HG02885 (cell line): ENCODE data around the gene C2orf92.
A peak's percentile ranks its signal among the peaks of the same experiment; 100 is the strongest.
"Not testable (repeated sequence)": the region's sequence is repeated elsewhere in the genome, so short reads cannot be mapped to it uniquely, and the experiment has no call there.

Experiments
- ATAC-seq: cut with Tn5 transposase; IDR thresholded peaks from one replicate; pipeline ENCODE4 v1.9.1; 2021; ENCODE audit warnings: mild to moderate bottlenecking; ENCODE audit not compliant: unreplicated experiment, poor library complexity

The C2orf92 gene

DNA sequence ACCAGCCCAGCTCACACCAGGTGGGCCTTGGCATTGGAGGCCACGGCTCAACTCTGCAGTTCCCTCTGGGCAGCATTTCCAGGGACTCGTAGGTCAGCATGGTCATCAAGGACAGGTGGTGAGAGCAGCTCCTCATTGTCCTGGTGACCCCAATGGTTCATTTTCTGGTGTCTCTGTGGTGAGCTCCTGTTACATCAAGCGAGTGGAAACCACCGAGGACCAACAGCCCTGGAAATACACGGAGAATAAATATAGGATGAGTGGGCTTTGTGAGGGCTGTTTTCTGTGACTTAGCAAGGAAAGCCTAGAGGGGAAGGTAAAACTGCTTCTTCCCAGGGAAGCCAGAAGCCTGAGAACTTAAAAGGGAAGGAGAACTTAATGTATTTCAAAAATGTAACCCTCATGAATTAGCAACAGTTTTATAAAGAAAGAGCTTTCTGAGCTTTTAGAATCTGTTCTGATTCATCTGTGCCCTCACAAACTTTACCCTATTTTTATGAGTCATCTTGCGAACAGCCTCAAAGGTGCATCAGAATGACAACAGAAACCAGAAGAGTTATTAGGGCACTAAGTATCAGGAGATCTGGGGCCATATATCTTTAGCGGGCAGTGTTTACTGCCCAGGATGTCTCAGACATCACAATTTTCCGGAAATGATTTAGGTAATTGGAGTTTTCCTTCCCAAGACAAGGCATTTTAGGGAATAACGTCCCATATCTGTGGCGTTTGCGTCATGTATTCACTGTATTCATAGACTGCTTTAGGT lies 18.7 kb downstream of the C2orf92 start:
- ATAC-seq: no peak

DNA sequence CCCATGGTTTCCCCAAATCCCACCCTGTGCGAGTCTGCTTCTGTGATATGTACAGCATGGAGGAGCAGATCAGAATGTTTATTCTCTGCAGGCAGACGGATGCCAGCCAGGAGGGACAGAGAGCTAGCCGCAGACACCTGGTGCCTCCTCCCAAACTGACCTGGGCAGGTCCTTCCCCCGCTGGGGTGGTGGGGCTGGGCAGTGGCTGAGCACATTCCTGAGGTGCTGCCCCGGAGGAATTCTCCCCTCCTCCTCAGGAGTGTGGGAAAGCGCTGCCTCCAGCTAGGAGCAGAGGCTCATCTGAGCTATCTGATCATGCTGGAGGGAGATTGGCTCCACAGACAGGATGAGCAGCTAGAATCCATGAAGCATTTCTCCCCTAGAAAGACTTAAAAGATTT lies 21.7 kb downstream of the C2orf92 start:
- no peak for ATAC-seq

DNA sequence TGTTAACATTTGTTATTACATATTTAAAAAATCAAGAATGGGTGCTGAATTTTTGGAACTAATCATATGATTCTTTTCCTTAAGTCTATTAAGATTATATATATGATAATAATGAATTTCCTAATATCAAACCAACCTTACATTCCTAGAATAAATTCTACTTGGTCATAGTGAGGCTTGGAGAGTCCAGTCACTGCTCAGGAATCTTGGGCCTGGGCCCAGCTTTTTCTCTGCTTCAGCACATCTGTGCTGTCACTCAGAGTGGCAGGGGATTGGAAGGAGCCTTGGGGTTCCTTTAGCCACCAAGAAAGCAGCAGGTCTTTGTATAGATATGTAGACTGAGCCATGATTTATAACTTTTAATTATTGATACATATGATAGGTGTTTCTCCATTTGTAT lies 24.0 kb downstream of the C2orf92 start:
- no peak for ATAC-seq

DNA sequence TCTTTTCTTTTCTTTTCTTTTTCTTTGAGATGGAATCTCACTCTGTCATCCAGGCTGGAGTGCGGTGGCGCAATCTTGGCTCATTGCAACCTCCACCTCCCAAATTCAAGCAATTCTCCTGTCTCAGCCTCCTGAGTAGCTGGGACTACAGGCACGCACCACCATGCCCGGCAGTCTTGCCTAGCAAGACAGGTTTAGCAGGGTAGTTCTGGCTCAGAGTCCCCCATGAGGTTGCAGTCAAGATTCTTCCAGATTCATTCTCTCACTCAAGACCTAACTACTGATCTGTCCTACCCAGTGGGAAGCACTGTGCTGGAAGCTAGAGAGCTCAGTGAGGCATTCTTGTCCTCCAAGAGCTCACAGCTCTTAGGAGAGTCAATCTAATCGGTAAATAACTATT lies 26.2 kb downstream of the C2orf92 start:
- ATAC-seq: no peak

DNA sequence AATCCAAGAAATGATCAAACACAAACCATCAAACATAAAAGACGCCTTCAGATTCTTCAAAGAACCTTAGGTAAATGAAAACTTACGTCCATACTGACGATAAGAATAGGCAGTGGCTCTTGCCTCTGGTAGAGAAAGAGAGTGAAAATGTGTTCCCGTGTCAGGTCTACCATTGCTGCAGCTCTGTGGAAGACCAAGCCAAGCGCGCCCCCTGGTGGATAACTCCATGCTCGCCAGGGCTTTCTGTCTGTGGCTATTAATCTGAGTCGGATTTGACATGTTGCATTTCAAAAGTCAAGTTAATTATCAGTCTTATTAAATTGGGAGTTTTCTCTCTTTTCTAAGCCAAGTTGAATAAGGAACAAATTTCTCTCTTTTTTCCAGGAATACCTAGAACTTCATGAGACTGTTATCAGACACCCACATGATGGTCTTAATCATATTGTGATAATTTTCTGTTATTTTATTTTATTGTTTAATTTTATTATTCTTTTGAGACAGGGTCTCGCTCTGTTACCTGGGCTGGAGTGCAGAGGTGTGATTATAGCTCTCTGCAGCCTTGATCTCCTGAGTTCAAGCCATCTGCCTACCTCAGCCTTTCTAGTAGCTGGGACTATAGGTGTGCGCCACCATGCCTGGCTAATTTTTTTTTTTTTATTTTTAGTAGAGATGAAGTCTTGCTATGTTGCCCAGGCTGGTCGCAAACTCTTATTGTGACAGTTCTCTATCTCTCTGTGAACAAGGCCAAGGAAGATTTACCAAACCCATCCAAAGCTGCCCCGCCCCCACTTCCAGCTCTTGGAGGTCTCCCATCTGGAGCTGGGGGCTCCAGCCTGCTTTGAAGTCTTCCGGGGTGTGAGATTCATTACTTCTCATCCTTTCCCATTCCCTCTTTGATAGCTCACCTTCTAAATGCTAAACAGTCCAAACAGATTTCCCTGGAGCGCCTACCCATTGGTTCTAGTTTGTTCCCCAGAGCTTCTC lies 28.0 kb downstream of the C2orf92 start:
- ATAC-seq: peak; percentile 71

DNA sequence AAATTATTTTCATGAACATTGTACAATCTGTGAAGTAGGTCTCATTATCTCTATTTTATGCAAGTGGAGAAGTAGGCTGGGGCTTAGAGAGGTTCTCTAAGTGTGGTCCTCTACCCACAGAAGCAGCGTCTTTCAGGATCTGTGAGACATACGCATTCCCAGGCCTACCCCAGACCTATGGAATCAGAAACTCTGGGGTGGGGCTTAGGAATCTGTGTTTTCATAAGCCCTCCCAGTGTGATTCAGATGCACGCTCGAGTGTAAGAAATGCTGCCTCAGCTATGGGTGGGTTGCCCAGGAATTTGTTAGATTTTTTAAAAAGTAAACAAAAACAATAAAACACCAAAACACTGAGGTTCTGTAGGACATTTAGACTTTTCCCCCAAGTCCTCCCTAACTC lies 29.0 kb downstream of the C2orf92 start:
- ATAC-seq: no peak

DNA sequence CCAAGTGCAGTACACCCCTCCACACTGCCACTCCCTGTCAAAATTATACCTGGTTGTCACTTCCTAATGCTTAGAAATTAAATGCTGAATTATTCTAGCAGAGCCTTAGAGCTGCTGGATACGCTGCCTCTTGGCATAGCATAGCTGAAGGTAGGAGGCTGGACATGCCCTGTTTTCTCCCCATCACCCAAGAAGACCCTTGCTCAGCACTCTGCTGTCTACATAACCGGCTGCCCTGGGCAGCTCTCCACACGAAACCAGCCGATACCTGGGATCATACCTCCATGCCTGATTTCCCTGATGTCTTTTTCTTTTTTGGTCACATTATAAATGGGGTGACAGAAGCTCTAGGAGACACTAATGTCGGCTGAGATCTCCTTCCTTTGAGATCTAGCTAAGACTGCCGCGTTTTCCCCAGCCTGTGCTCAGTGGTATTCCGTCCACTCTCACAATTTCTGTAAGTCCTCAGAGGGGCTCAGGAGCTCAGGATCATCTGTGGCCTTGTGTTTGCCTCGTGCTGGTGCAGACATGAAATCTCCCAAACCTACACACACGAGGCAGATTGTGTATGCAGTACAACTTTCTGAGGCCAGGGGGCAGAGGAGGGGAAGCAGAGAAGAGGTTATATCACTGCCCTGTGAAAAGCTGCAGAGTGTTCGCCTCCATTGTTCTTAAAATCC lies 30.4 kb downstream of the C2orf92 start:
- peak; percentile 67 for ATAC-seq

DNA sequence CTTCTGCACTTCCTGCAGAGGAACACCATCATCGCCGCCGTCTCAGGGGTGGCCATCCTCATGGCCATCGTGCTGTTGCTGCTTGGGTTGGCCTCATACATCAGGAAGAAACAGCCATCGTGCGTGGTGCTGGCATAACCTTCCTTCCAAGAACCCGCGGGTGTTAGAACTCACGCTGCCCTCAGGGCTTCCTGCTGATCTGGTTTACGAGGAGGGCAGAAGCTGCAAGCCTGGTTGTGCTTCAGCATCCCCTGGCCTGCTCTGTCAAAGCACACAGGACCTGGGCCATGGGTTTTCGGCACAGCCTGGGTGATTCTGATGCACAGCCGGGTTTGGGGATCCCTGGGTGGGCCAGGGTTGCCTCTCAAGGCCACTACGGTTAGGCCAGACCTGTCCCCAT lies 31.7 kb downstream of the C2orf92 start:
- ATAC-seq: no peak

DNA sequence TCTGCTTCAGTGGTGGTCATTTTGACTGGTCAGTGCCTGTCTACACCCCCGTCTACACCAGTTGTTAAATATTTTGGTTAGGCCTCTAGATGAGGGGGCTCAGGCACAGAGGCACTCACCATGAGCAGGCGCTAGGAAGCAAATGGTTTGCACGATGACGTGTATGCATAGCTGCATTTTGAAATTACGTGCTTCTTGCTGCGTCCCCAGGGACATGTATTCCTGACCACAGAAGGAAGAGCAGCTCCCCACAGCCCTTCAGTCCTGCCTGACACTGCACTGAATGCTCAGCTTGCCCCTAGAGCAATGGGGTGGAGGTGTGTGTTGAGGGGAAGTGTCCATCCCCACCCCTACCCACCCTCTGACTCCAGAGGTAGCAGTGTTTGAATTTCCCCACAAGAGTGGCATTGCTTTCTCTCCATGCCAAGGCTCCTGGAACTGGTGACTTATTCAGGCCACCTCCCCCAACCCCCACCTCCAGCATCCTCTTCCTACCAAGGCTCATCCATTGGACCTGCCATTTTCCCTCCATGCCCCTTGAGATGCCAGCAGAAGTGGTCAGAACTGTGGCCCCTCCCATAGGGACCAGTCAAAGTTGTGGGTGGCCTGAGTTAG lies 32.4 kb downstream of the C2orf92 start:
- ATAC-seq: no peak

DNA sequence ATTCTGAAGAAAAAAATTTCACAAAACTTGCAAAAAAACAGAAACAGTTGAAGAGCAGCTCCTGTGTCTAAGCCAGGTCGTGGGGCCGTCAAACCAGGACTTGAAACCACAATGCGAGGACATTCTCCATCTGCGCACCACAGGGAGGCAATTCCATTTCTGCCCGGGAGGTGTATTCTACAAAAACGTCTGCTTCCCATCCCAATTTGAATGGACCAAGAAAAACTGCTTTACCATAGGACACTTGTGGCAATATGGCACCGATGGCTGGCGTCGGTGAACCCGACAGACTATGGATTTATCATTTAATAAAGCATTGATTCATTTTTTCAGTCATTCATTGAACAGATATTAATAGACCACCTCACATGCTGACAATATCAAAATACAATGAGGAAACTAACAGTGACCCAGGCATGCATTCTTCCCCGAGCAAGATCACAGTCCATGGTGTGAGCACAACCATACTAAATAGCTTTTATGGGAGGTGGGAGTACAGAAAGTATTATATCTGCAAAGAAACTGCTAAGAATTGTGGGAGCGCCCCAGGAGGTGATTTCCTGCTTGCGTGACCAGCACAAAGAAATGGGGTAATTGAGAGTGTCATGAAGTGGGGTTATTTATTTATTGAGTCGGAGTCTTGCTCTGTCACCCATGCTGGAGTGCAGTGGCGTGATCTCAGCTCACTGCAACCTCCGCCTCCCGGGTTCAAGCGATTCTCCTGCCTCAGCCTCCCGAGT lies 33.4 kb downstream of the C2orf92 start:
- ATAC-seq: no peak

DNA sequence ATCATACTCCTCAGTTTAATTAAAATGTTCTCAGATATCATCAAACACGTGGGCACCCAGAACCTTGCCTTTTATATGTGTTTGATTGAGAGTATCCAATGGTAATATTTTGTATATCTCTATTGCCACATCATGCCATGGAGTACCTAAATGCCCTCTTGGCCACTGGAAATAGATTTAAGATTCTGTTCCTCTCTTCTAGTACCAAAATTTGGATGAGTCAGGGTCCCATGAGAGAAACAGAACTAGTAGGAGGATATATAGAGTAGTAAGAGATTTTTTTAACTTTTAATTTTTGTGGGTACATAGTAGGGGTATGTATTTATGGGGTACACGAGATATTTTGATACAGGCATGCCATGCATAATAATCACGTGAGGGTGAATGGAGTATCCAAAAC lies 34.2 kb downstream of the C2orf92 start:
- ATAC-seq: no peak

DNA sequence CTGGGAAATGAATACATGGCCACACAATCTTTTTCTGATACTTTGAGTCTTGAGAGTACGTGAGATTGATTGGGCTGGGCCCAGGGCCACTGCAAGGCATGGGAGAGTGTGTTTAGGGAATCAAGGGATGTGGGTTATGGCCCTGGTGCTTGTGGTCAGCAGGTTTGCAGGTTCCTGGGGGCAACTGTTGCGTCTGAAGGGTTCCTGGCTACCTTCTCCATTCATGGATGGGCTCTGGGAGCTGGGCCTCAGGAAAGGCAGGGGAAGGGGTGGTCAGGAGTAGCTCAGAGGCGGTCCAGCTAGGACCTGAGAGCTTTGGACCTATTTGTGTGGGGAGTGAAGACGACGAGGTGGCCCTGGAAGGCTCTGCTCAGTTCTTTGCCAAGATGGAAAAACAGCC lies 35.5 kb downstream of the C2orf92 start:
- ATAC-seq: no peak

DNA sequence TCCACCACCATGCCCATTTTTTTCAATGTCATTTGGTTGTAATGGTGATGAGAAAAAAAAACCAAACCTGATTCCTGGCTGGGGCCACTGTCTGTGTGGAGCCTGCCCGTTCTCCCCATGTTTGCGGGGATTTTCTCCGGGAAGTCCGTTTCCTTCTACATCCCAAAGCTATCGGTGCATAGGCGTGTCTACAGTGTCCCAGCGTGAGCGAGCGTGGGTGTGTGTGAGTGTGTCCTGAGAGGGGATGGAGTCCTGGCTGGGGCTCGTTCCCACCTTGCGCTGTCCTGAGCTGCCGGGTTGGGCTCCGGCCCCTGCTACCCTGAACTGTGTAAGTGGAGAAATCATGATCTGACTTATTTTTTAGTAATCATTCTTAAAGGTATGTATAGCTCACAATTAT lies 36.6 kb downstream of the C2orf92 start:
- no peak for ATAC-seq

DNA sequence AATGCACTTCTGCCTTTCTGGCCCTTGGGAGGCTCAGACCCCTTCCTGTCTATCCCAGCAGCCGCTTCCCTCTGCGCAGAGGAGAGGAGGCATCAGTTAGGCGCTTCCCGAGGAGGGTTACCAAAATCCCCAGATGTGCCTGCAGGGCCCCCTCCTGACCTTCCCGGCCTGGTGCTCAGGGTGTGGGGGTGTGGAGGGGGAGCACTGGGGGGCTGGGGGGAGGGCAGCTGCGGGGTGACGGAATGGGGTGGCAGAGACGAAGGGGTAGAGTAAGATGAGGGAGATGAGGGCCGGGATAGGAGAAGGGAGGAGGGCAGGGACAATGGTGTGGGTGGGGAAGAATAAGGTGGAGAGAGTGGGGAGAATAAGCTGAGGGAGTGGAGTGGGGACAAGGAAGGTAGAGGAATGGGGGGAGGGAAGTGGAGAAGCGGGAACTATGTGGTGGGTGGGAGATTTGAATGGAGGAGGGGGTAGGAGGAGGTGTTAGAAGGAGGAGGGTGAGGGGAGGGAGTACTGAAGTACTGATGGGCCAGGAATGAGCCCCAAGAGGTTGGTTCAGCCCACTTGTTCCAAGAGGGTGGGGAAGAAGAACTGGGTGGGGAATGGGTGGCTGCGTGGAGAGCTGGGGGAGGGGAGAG lies 37.3 kb downstream of the C2orf92 start:
- no peak for ATAC-seq

DNA sequence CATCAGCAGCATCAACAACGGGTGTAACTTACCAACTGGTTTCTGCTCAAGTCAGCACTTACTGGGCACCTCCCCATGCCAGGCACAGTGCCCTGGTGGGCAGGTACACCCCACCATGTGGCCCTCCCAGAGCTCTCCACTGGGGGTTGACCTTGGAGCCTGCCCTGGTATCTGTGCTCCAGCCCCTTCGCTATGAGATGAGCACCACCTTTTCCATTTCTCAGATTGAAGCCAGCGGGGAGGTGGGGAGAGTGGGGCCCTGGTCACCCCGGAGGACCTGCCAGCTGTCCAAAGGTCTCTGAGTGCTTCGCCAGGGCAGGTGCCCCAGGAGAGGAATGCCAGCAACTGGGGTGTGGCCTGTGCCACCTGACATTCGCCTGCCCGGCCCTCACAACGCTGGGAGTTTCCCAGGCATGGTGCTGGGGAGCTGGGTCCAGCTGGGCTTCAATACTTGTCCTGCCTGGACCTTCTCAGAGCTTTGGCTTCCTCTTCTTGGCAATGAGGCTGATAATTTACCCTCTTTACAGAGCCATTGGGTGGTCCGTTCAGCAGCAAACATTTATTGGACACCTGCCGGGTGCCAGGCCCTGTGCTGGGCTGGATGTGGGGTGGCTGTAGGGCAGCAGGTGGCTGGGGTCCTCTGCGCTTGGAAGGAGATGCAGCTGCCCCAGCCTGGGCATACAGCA lies 38.0 kb downstream of the C2orf92 start:
- ATAC-seq: no peak

DNA sequence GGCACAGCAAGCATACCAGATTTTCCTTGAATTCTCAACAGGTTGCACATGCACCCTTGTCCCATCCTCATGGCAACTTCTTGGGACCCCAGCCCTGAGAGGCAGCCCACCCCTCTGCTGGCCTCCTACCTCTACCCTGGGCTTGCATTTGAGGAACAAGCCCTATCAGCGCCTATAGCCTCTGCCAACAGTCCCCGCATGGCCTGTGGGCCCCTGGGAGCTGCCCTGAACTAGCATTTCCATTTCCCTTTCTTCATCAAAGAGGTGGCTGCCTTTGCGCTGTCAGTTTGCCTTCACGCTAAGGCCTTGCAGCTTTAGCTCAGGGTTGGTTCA lies 38.5 kb downstream of the C2orf92 start:
- no peak for ATAC-seq

DNA sequence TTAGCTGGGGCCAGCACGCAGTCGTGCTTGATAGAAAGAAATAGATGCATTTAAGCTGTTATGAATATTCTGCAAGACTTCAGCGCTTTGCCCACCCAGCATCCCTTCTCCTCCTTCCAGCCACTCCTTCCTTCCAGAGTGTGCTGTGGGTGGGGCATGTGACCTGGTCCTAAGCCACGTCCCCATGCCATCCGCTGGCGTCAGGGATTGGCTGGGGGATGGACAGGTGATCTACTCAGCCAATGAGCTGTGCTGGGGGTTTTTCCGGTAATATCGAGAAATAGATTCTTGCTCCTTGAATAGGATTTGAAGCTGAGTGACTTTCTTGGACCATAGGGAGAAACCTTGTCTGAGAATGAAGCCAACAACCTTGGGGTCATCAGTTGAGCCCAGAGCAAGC lies 39.1 kb downstream of the C2orf92 start:
- no peak for ATAC-seq

DNA sequence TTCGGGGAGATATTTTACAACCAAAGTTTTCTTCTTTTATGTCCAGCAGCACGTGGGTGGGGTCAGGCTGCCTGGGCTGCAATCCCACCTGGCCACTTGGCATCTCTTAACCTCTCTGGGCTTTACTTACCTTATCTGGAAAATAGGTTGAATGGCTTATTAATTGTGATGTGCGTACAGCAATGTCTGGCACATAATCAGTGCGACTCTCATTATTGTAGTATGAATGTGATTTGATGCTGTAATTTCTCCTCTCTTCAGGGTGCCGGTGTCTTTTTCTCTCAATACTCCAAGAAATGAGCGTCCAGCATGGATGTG lies 41.8 kb downstream of the C2orf92 start:
- no peak for ATAC-seq

DNA sequence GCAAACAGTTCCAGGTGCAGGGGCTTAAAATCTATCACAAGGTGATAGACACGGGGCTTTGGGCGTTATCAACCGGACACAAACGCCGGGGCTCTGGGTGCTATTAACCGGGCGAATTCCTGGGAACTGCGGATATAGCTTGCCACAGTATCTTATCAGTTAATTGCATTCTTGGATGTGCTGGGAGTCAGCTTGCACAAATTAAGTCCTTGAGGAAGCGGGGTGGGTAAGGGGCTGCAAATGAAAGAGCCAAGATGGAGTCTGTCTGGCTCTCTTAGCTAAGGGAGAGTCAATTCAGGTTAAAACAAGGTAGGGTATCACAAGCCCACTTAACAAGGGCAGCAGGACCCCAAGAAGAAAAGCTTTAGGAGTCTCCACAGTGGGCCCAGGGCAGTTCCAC lies 42.7 kb downstream of the C2orf92 start:
- ATAC-seq: not testable (repeated sequence)
